ENCODE data around the gene ARFGEF2.

The ARFGEF2 gene

GRCh38 chr20:48937674-48938073, 16.2 kb downstream of the ARFGEF2 start:
- Histone ChIP-seq H2AK5ac (ENCODE audit: low read length) (no peak overlapping the region), H2BK15ac (replicated peaks; ENCODE audit: low read depth) (no peak overlapping the region), H3K18ac (ENCODE audit: low read length) (no peak overlapping the region), H2BK5ac (ENCODE audit: low read length) (no peak overlapping the region), H4K8ac (ENCODE audit: low read depth, low read length) (no peak overlapping the region), H3K23ac (ENCODE audit: low read length) (no peak overlapping the region), H2BK120ac (ENCODE audit: low read depth, low read length) (no peak overlapping the region), H3K56ac (ENCODE audit: low read length) (no peak overlapping the region), H3K36me3 (ENCODE audit: control insufficient read depth, insufficient read depth, low read length) (no peaks in the 10 kb centered on the region), H3K4me3 (ENCODE audit: low read length) (no peak overlapping the region), H3K27me3 (ENCODE audit: insufficient read depth, low read length, poor library complexity) (no peaks in the 10 kb centered on the region), H3K79me1 (ENCODE audit: low read length) (peaks cover 14% of the 10 kb centered on the region), H4K5ac (ENCODE audit: low read length) (no peak overlapping the region), H3K27ac (ENCODE audit: low read depth, low read length) (no peak overlapping the region), H3K4me1 (ENCODE audit: control insufficient read depth, low read depth, low read length) (no peaks in the 10 kb centered on the region), H3K4me2 (ENCODE audit: low read length) (no peak overlapping the region), H3K79me2 (ENCODE audit: control insufficient read depth, insufficient read depth, low read length) (peaks cover 13% of the 10 kb centered on the region), H3K9ac (ENCODE audit: low read length) (no peak overlapping the region), H3K4ac (ENCODE audit: low read depth, low read length) (no peak overlapping the region)
- no CpG with 5 or more reads among the region's 5 CpGs for WGBS (ENCODE audit: extremely low coverage, insufficient coverage, low lambda C conversion rate)
- DNase-seq, result no peak

GRCh38 chr20:48938670-48939069, 17.2 kb downstream of the ARFGEF2 start:
- Histone ChIP-seq H3K27ac (ENCODE audit: low read depth, low read length) (no peak overlapping the region), H2AK5ac (ENCODE audit: low read length) (no peak overlapping the region), H3K79me2 (ENCODE audit: control insufficient read depth, insufficient read depth, low read length) (peaks cover 5% of the 10 kb centered on the region), H3K27me3 (ENCODE audit: insufficient read depth, low read length, poor library complexity) (no peaks in the 10 kb centered on the region), H3K23ac (ENCODE audit: low read length) (no peak overlapping the region), H3K18ac (ENCODE audit: low read length) (no peak overlapping the region), H3K9ac (ENCODE audit: low read length) (no peak overlapping the region), H4K8ac (ENCODE audit: low read depth, low read length) (no peak overlapping the region), H3K36me3 (ENCODE audit: control insufficient read depth, insufficient read depth, low read length) (no peaks in the 10 kb centered on the region), H2BK120ac (ENCODE audit: low read depth, low read length) (no peak overlapping the region), H3K4ac (ENCODE audit: low read depth, low read length) (no peak overlapping the region), H3K4me2 (ENCODE audit: low read length) (no peak overlapping the region), H4K5ac (ENCODE audit: low read length) (no peak overlapping the region), H3K79me1 (ENCODE audit: low read length) (peaks cover 11% of the 10 kb centered on the region), H3K4me3 (ENCODE audit: low read length) (no peak overlapping the region), H2BK15ac (replicated peaks; ENCODE audit: low read depth) (no peak overlapping the region), H3K56ac (ENCODE audit: low read length) (no peak overlapping the region), H3K4me1 (ENCODE audit: control insufficient read depth, low read depth, low read length) (no peaks in the 10 kb centered on the region), H2BK5ac (ENCODE audit: low read length) (no peak overlapping the region)
- DNase-seq, result no peak
- WGBS (ENCODE audit: extremely low coverage, insufficient coverage, low lambda C conversion rate), result no CpG with 5 or more reads among the region's 6 CpGs

GRCh38 chr20:48940170-48940569, 18.7 kb downstream of the ARFGEF2 start:
- Histone ChIP-seq H3K79me1 (ENCODE audit: low read length) (peaks cover 11% of the 10 kb centered on the region), H3K4me2 (ENCODE audit: low read length) (no peak overlapping the region), H3K4ac (ENCODE audit: low read depth, low read length) (no peak overlapping the region), H3K56ac (ENCODE audit: low read length) (no peak overlapping the region), H3K27me3 (ENCODE audit: insufficient read depth, low read length, poor library complexity) (no peaks in the 10 kb centered on the region), H2BK120ac (ENCODE audit: low read depth, low read length) (no peak overlapping the region), H3K27ac (ENCODE audit: low read depth, low read length) (no peak overlapping the region), H3K4me3 (ENCODE audit: low read length) (no peak overlapping the region), H2BK15ac (replicated peaks; ENCODE audit: low read depth) (no peak overlapping the region), H3K9ac (ENCODE audit: low read length) (no peak overlapping the region), H3K18ac (ENCODE audit: low read length) (no peak overlapping the region), H3K36me3 (ENCODE audit: control insufficient read depth, insufficient read depth, low read length) (no peaks in the 10 kb centered on the region), H3K79me2 (ENCODE audit: control insufficient read depth, insufficient read depth, low read length) (peaks cover 1% of the 10 kb centered on the region), H3K23ac (ENCODE audit: low read length) (no peak overlapping the region), H2BK5ac (ENCODE audit: low read length) (no peak overlapping the region), H3K4me1 (ENCODE audit: control insufficient read depth, low read depth, low read length) (no peaks in the 10 kb centered on the region), H2AK5ac (ENCODE audit: low read length) (no peak overlapping the region), H4K5ac (ENCODE audit: low read length) (no peak overlapping the region), H4K8ac (ENCODE audit: low read depth, low read length) (no peak overlapping the region)
- DNase-seq, result no peak
- no CpG with 5 or more reads among the region's 2 CpGs for WGBS (ENCODE audit: extremely low coverage, insufficient coverage, low lambda C conversion rate)

GRCh38 chr20:48941467-48941866, 20.0 kb downstream of the ARFGEF2 start:
- H2AK5ac ChIP-seq (ENCODE audit: low read length), result no peak overlapping the region

GRCh38 chr20:48942730-48943129, 21.2 kb downstream of the ARFGEF2 start:
- Histone ChIP-seq H2AK5ac (ENCODE audit: low read length) (no peak overlapping the region), H3K9ac (ENCODE audit: low read length) (no peak overlapping the region), H3K36me3 (ENCODE audit: control insufficient read depth, insufficient read depth, low read length) (no peaks in the 10 kb centered on the region), H4K5ac (ENCODE audit: low read length) (no peak overlapping the region), H3K4me1 (ENCODE audit: control insufficient read depth, low read depth, low read length) (no peaks in the 10 kb centered on the region), H2BK5ac (ENCODE audit: low read length) (no peak overlapping the region), H3K27me3 (ENCODE audit: insufficient read depth, low read length, poor library complexity) (no peaks in the 10 kb centered on the region), H4K8ac (ENCODE audit: low read depth, low read length) (no peak overlapping the region), H3K4ac (ENCODE audit: low read depth, low read length) (no peak overlapping the region), H3K56ac (ENCODE audit: low read length) (no peak overlapping the region), H3K4me2 (ENCODE audit: low read length) (no peak overlapping the region), H2BK15ac (replicated peaks; ENCODE audit: low read depth) (no peak overlapping the region), H3K79me1 (ENCODE audit: low read length) (peaks cover 9% of the 10 kb centered on the region), H2BK120ac (ENCODE audit: low read depth, low read length) (no peak overlapping the region), H3K18ac (ENCODE audit: low read length) (no peak overlapping the region), H3K4me3 (ENCODE audit: low read length) (no peak overlapping the region), H3K27ac (ENCODE audit: low read depth, low read length) (no peak overlapping the region), H3K79me2 (ENCODE audit: control insufficient read depth, insufficient read depth, low read length) (peaks cover 1% of the 10 kb centered on the region), H3K23ac (ENCODE audit: low read length) (no peak overlapping the region)
- no peak for DNase-seq
- no CpG with 5 or more reads among the region's 2 CpGs for WGBS (ENCODE audit: extremely low coverage, insufficient coverage, low lambda C conversion rate)

More at GRCh38 chr20:48941467-48941866, 20.0 kb downstream of the ARFGEF2 start:
- Histone ChIP-seq H3K4me1 (ENCODE audit: control insufficient read depth, low read depth, low read length) (no peaks in the 10 kb centered on the region), H3K27me3 (ENCODE audit: insufficient read depth, low read length, poor library complexity) (no peaks in the 10 kb centered on the region), H3K4me2 (ENCODE audit: low read length) (no peak overlapping the region), H3K18ac (ENCODE audit: low read length) (no peak overlapping the region), H2BK5ac (ENCODE audit: low read length) (no peak overlapping the region), H3K56ac (ENCODE audit: low read length) (no peak overlapping the region), H2BK15ac (replicated peaks; ENCODE audit: low read depth) (no peak overlapping the region), H3K36me3 (ENCODE audit: control insufficient read depth, insufficient read depth, low read length) (no peaks in the 10 kb centered on the region), H3K4me3 (ENCODE audit: low read length) (no peak overlapping the region), H3K4ac (ENCODE audit: low read depth, low read length) (no peak overlapping the region), H3K23ac (ENCODE audit: low read length) (no peak overlapping the region), H3K79me1 (ENCODE audit: low read length) (peaks cover 11% of the 10 kb centered on the region), H2BK120ac (ENCODE audit: low read depth, low read length) (no peak overlapping the region), H4K5ac (ENCODE audit: low read length) (no peak overlapping the region), H3K79me2 (ENCODE audit: control insufficient read depth, insufficient read depth, low read length) (peaks cover 1% of the 10 kb centered on the region), H4K8ac (ENCODE audit: low read depth, low read length) (no peak overlapping the region), H3K27ac (ENCODE audit: low read depth, low read length) (no peak overlapping the region), H3K9ac (ENCODE audit: low read length) (no peak overlapping the region)
- no peak for DNase-seq
- no CpG with 5 or more reads among the region's 4 CpGs for WGBS (ENCODE audit: extremely low coverage, insufficient coverage, low lambda C conversion rate)

- H2AK5ac ChIP-seq (ENCODE audit: low read length), result no peak overlapping the region
- peaks cover under 1% of the 10 kb centered on the region for H3K79me2 ChIP-seq (ENCODE audit: control insufficient read depth, insufficient read depth, low read length)
- no peak overlapping the region for H2BK5ac ChIP-seq (ENCODE audit: low read length)
- H3K4me1 ChIP-seq (ENCODE audit: control insufficient read depth, low read depth, low read length), result no peaks in the 10 kb centered on the region
- H3K18ac ChIP-seq (ENCODE audit: low read length), result no peak overlapping the region
- no peak overlapping the region for H3K4ac ChIP-seq (ENCODE audit: low read depth, low read length)
- no peak for DNase-seq
- no CpG with 5 or more reads among the region's 3 CpGs for WGBS (ENCODE audit: extremely low coverage, insufficient coverage, low lambda C conversion rate)
- no peak overlapping the region for H3K27ac ChIP-seq (ENCODE audit: low read depth, low read length)
- H3K27me3 ChIP-seq (ENCODE audit: insufficient read depth, low read length, poor library complexity), result no peaks in the 10 kb centered on the region
- H3K56ac ChIP-seq (ENCODE audit: low read length), result no peak overlapping the region
- H3K9ac ChIP-seq (ENCODE audit: low read length), result no peak overlapping the region
- no peak overlapping the region for H2BK15ac ChIP-seq (replicated peaks; ENCODE audit: low read depth)
- peaks cover 4% of the 10 kb centered on the region for H3K79me1 ChIP-seq (ENCODE audit: low read length)
- no peak overlapping the region for H4K8ac ChIP-seq (ENCODE audit: low read depth, low read length)
- no peak overlapping the region for H4K5ac ChIP-seq (ENCODE audit: low read length)
- no peak overlapping the region for H3K4me2 ChIP-seq (ENCODE audit: low read length)
- H3K36me3 ChIP-seq (ENCODE audit: control insufficient read depth, insufficient read depth, low read length), result no peaks in the 10 kb centered on the region
- H3K4me3 ChIP-seq (ENCODE audit: low read length), result no peak overlapping the region
- H2BK120ac ChIP-seq (ENCODE audit: low read depth, low read length), result no peak overlapping the region
- no peak overlapping the region for H3K23ac ChIP-seq (ENCODE audit: low read length)
Measured at GRCh38 chr20:48944663-48945297, 23.3 kb downstream of the ARFGEF2 start.

All from mesendoderm (in vitro differentiated cells).